OCI-M1 (cell line): ENCODE results near the gene HMOX1.
"Not testable (repeated sequence)": the region's sequence is repeated elsewhere in the genome, so short reads cannot be mapped to it uniquely, and the experiment has no call there.

ENCODE experiments used
- DNase-seq: peaks from one replicate; lab custom pipeline; 2025; lab: John Stamatoyannopoulos, UW

HMOX1 gene

GRCh38 chr22:35350539-35351503 lies 30.1 kb upstream of the HMOX1 start:
- peak; percentile 81 for DNase-seq

GRCh38 chr22:35352214-35353111 lies 28.4 kb upstream of the HMOX1 start:
- peak; percentile 68 for DNase-seq

DNA sequence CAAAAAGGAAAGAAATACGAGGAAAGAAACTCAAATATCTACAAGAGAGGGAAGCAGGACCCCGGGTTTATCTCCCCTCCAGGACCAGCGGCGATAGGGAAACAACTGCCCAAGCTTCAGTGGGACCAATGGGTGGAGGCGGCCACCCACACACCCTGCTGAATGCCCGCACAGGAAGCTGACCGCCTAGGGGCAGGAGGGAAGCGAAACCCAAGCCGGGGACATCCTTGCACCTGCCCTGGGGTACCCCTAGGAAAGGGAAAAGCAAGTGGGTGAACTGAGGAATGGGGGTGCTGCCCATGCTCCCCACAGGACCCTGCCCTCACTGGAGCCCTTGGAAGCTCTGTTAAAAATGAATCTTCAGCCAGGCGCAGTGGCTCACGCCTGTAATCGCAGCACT lies 27.6 kb upstream of the HMOX1 start:
- DNase-seq: no peak

GRCh38 chr22:35354068-35354467 lies 26.8 kb upstream of the HMOX1 start:
- DNase-seq: no peak

DNA sequence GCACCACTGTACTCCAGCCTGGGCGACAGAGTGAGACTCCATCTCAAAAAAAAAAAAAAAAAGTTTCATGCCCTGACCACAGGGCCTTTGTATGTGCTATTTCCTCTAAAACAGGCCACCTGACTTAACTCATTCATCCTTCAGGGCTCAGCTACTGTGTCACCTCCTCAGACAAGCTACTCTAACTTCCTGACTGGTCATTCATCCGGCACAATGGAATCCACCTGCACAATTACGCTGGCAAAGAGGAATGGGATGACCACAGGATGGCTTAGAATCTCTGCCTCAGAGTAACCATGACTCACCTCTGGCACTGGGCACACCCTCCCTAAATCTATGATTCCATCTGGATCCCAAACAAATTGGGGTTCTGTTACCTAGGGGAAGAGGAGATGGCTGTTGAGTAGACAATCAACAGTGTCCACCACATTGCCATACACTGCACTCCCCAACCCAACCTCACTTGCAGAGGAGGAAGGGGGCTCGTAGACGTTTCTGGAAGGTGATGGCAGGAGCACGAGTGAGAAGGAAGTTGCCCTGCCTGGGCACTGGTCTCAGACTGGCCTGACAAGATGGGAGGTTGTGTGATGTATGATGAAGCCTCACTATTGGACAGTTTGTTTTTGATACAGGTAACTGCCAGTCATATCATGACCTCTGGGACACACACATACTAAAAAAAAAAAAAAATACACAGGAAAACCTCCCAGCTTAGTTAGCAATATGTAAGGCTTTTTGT lies 22.8 kb upstream of the HMOX1 start:
- DNase-seq: no peak

GRCh38 chr22:35359380-35360065 lies 21.4 kb upstream of the HMOX1 start:
- DNase-seq: no peak

DNA sequence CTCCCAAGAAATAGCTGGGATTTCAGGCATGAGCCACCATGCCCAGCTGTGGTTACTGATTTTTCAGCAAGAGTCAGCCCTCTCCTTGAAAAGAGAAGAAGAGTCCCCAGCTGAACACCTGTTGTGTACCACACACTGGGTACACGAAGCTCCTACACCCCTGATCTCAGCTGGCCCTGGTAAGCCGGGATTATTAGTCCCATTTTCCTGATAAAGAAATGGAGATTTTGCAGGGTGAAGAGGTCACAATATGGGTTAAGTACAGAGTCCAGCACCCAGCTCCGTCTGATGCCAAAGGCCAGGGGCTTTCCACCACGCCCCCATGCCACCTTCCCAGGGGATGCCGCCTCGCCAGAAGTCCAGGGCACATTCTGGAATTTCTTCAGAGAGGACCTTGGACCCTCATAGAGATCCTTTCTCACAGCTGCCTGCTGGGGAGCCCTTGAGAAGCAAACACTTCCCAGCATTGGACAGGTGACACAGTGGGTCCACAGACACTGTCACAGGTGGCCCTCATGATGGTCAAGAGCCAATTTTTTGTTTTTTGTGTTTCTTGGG lies 19.8 kb upstream of the HMOX1 start:
- DNase-seq: no peak

GRCh38 chr22:35363566-35364086 lies 17.3 kb upstream of the HMOX1 start:
- DNase-seq: no peak

GRCh38 chr22:35364230-35364629 lies 16.7 kb upstream of the HMOX1 start:
- not testable (repeated sequence) for DNase-seq

- peak; percentile 66 for DNase-seq
Measured at GRCh38 chr22:35367331-35367886, 13.5 kb upstream of the HMOX1 start.

GRCh38 chr22:35368386-35368785 lies 12.5 kb upstream of the HMOX1 start:
- no peak for DNase-seq

GRCh38 chr22:35369996-35370395 lies 10.9 kb upstream of the HMOX1 start:
- no peak for DNase-seq

- no peak for DNase-seq
Measured at GRCh38 chr22:35373781-35374180, 7.1 kb upstream of the HMOX1 start.

GRCh38 chr22:35375031-35375430 lies 5.9 kb upstream of the HMOX1 start:
- no peak for DNase-seq

DNA sequence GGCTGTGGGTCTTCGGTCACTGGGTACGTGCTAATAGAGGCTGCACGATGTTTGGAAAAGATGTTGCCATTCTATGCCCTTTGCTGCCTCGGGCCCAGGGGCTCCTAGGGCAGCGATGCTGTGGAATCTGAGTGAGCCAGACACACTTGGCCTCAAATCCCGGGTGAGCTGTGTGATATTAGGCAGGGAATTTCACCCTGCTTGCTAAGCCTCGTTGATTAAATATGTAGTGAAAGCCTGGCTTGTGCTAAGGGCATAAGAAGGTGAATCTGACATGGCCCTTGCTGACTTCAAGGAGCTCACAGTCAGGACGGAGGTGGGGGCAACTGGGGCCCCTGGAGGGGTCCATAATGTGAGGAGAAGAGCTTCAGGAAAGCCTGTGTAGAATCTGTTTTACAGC lies 5.4 kb upstream of the HMOX1 start:
- no peak for DNase-seq

DNA sequence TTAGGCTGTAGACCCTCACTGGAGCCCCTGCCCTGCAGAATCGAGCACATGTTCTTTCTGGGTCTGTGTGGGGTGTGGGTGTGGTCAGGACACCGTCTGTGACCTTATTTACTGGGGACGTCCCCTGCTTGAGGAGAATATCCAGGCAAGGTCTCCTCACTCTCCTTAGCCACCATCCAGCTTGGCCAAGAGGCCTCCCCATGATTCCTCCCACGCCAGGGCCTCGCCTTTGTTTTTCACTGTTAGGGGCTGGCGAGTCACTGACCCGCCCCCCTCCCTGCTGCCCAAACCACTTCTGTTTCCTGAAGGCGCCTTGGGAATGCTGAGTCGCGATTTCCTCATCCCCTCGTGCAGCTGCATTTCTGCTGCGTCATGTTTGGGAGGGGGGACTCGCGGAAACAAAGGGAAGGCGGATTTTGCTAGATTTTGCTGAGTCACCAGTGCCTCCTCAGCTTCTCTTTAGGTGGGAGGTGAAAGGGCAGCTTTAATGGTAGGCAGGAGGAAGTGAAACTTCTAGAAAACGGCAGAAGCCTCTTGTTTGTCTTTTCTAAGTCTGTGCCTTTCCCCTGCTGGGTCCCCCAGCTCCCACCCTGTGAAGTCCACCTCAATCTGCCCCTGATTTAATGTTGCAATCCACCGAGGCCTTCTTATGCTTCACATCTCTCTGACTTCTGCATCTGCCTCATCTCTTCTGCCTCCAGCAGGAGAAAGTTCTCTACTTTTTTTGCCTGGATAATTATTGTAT lies 4.0 kb upstream of the HMOX1 start:
- DNase-seq: peak; percentile 98

DNA sequence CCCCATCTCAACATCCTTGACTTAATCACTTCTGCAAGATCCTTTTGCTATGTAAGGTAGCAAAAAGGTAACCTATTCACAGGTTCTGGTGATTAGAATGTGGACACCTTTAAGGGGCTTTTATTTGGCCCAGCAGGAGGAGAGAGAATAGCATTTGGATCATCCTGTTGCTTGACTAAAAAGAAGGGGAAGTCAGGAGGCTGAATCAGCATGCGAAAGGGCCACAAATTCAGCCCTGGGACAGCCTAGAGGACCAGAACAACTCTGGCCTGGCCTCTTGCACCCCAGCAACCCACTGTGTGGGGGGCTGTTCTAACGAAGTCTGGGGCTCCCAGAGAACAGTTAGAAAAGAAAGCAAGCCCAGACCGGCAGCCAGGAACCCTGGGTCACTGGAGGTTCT lies 3.2 kb upstream of the HMOX1 start:
- DNase-seq: no peak

GRCh38 chr22:35378621-35379020 lies 2.3 kb upstream of the HMOX1 start:
- DNase-seq: no peak

DNA sequence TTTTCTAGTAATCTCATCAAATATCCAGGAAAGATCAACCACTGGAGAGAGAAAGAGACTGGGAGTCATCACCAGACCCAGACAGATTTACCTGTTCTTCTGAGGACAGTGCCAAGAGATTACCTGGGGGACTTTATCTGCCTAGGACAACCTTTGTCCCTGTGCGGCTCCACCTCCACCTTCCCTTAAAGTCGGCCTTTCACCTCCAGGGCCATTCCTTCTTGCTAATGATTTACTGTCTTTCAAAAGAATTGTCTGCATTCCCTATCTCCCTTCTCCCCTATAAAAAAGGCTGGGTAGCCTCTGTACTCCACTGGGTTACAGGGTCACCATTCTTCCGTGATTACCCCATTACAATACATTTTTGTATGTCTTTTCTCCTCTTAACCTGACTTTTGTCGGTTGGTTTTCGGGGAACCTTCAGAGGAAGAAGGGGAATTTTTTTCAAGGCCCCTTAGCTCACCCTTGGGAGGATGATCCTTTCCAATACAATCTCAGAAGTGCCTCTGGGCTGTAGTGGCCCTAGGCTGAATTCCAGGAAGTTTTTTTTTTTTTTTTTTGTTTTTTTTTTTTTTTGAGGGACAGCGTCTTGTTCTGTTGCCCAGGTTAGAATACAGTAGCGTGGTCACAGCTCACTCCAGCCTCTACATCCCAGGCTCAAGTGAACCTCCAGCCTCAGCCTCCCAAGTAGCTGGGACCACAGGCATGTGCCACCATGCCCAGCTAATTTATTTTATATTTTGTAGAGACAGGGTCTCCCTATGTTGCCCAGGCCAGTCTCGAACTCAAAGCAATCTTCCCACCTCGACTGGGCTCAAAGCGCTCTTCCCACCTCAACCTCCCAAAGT lies 1.5 kb upstream of the HMOX1 start:
- DNase-seq: no peak
